Neural progenitor cell (in vitro differentiated cells): ENCODE data around the gene CHMP1A.

Experiments
- CTCF ChIP-seq: fragments of 200-600 bp; sonication (generic); IDR thresholded peaks from 2 replicates; pipeline ENCODE4 v1.5.1; 2017; ENCODE audit warnings: antibody characterized with exemption, mild to moderate bottlenecking
- EZH2phosphoT487 ChIP-seq: fragments of 200-600 bp; sonication (generic); IDR thresholded peaks from 2 replicates; pipeline ENCODE4 v1.6.1; 2017; ENCODE audit warnings: antibody characterized with exemption

GRCh38 chr16:89697616-89698331 is 40.3 kb upstream of the CHMP1A start:
- no peak for TF ChIP-seq CTCF
- TF ChIP-seq EZH2phosphoT487 = no peak
